ENCODE measurements around the gene OR13A1.
"Not testable (repeated sequence)": the region's sequence is repeated elsewhere in the genome, so short reads cannot be mapped to it uniquely, and the experiment has no call there.

The OR13A1 gene

DNA sequence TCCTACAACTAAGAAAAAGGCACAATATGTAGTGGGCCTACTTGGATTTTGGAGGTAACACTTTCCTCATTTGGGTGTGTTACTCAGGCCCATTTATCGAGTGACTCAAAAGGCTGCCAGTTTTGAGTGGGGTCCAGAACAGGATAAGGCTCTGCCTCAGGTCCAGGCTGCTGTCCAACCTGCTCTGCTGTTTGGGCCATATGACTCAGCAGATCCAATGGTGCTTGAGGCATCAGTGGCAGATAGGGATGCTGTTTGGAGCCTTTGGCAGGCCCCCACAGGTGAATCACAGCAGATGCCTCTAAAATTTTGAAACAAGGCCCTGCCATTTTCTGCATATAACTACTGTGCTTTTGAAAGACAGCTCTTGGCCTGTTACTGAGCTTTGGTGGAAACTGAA lies 24.5 kb upstream of the OR13A1 start:
- TF ChIP-seq, protein P1, sequence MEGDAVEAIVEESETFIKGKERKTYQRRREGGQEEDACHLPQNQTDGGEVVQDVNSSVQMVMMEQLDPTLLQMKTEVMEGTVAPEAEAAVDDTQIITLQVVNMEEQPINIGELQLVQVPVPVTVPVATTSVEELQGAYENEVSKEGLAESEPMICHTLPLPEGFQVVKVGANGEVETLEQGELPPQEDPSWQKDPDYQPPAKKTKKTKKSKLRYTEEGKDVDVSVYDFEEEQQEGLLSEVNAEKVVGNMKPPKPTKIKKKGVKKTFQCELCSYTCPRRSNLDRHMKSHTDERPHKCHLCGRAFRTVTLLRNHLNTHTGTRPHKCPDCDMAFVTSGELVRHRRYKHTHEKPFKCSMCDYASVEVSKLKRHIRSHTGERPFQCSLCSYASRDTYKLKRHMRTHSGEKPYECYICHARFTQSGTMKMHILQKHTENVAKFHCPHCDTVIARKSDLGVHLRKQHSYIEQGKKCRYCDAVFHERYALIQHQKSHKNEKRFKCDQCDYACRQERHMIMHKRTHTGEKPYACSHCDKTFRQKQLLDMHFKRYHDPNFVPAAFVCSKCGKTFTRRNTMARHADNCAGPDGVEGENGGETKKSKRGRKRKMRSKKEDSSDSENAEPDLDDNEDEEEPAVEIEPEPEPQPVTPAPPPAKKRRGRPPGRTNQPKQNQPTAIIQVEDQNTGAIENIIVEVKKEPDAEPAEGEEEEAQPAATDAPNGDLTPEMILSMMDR (IDR thresholded peaks at IDR 0.05; ENCODE audit: low read depth, low read length), result no peak
- in situ Hi-C loops (cut with HindIII; ENCODE audit: low sequenced_read_pairs), result no loop called here
- no peak for DNase-seq (ENCODE audit: low read depth, low spot score)
- no peak overlapping the region for H3K4me3 ChIP-seq (ENCODE audit: low read depth, low read length)

DNA sequence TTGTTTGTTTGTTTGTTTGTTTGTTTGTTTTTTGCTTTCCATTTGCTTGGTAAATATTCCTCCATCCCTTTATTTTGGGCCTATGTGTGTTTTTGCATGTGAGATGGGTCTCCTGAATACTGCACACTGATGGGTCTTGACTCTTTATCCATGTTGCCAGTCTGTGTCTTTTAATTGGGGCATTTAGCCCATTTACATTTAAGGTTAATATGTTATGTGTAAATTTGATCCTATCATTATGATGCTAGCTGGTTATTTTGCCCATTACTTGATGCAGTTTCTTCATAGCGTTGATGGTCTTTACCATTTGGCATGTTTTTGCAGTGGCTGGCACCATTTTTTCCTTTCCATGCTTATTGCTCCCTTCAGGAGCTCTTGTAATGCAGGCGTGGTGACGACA lies 16.4 kb upstream of the OR13A1 start:
- in situ Hi-C loops (cut with HindIII; ENCODE audit: low sequenced_read_pairs); DNase-seq (ENCODE audit: low read depth, low spot score); H3K4me3 ChIP-seq (ENCODE audit: low read depth, low read length): not testable (repeated sequence)

DNA sequence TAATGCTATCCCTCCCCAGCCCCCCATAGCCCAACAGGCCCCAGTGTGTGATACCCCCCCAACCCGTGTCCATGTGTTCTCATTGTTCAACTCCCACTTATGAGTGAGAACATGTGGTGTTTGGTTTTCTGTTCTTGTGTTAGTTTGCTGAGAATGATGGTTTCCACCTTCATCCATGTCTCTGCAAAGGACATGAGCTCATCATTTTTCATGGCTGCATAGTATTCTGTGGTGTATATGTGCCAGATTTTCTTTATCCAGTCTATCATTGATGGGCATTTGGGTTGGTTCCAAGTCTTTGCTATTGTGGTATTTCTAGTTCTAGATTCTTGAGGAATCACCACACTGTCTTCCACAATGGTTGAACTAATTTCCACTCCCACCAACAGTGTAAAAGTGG lies 11.5 kb upstream of the OR13A1 start:
- H3K4me3 ChIP-seq (ENCODE audit: low read depth, low read length); in situ Hi-C loops (cut with HindIII; ENCODE audit: low sequenced_read_pairs); DNase-seq (ENCODE audit: low read depth, low spot score): not testable (repeated sequence)

DNA sequence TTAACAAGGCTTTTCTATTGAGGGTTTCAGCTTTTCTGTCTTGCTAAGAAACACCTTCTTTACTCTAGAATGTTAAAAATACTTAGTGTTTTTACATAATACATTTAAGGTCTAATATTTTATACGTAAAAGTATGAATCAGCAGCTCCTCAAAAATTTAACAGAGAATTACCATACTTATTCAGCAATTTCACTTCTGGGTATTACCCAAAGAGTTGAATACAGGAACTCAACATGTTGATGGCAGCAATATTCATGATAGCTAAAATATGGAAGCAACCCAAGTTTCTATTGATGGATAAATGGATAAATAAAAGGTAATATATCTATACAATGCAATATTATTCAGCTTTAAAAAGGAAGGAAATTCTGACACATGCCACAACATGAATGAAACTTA lies 9.7 kb upstream of the OR13A1 start:
- H3K4me3 ChIP-seq (ENCODE audit: low read depth, low read length), result no peak overlapping the region
- no peak for DNase-seq (ENCODE audit: low read depth, low spot score)
- TF ChIP-seq, protein P1 (IDR thresholded peaks at IDR 0.05; ENCODE audit: low read depth, low read length), result no peak
- in situ Hi-C loops (cut with HindIII; ENCODE audit: low sequenced_read_pairs), result no loop called here

DNA sequence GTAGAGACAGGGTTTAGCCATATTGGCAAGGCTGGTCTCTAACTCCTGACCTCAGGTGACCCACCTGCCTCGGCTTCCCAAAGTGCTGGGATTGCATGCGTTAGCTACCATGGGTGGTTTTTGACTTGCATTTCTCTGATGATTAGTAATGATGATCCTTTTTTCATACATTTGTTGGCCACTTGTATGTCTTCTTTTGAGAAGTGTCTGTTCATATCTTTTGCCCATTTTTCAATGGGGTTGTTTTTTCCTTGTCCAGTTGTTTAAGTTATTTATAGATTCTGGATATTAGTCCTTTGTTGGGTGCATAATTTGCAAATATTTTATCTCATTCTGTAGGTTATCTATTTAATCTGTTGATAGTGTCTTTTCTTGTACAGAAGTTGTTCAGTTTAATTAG lies 4.3 kb upstream of the OR13A1 start:
- no peak for DNase-seq (ENCODE audit: low read depth, low spot score)
- TF ChIP-seq, protein P1 (IDR thresholded peaks at IDR 0.05; ENCODE audit: low read depth, low read length), result no peak
- H3K4me3 ChIP-seq (ENCODE audit: low read depth, low read length), result no peak overlapping the region
- in situ Hi-C loops (cut with HindIII; ENCODE audit: low sequenced_read_pairs), result no loop called here

DNA sequence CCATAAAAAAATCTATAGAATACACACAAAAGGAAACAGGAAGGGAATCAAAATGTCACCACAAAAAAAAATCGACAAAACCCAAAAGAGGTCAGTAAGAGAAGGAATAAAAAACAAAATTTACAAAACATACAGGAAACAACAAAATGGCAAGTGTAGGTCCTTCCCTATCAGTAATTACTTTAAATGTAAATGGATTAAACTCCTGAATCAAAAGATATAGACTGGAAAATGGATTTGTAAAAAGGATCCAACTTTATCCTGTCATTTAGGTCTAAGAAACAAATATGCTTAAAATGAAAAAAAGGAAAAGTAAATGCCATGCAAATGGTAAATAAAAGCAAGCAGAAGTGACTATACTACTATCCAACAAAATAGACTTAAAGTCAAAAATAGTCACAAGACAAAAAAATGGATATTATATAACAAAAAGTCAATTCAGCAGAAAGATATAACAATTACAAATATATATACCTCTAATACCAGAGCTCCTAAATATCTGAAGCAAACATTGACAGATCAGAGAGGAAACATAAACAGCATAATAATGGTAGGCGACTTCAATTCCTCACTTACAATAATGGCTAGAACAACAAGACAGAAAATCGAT lies 2.0 kb downstream of the OR13A1 start:
- H3K4me3 ChIP-seq (ENCODE audit: low read depth, low read length), result no peak overlapping the region
- DNase-seq (ENCODE audit: low read depth, low spot score), result no peak
- TF ChIP-seq, protein P1 (IDR thresholded peaks at IDR 0.05; ENCODE audit: low read depth, low read length), result no peak
- in situ Hi-C loops (cut with HindIII; ENCODE audit: low sequenced_read_pairs), result no loop called here

DNA sequence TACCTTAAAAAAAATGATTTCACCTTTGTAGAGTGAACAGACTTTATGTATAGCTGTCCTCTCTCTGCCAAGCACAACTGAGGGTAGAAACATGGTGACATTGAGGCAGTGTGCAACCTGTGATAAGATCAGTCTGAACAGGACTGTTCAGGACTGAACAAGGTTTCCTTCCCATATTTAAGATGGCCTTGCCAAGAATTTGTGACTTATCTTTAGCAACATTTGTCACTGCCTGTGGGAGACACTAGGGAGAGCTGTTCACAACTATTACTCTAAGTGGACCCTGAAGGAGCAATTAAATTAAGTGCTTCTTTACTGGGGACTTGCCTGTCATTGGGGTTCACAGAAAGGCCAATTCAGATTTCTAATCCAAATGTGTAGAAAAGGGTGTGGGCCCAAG lies 6.7 kb downstream of the OR13A1 start:
- in situ Hi-C loops (cut with HindIII; ENCODE audit: low sequenced_read_pairs), result no loop called here
- no peak for DNase-seq (ENCODE audit: low read depth, low spot score)
- TF ChIP-seq, protein P1 (IDR thresholded peaks at IDR 0.05; ENCODE audit: low read depth, low read length), result no peak
- no peak overlapping the region for H3K4me3 ChIP-seq (ENCODE audit: low read depth, low read length)

DNA sequence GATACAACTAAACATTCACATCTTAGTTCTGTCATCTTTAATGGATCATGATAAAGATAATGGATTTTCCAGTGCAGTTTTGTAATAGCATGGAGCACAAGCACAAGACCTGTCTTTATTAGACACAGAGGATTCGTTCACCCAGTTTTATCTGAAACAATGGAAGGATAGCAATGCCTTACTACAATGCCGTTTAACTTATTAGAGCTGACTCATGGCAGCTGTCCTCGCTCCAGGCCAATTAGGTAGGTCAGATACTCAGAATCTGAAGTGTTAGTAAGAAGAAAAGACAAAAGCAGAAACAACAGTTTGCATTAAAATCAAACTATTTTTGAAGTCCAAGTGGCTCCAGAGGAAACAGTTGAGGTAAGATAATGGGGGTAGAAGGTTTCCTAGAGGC lies 12.8 kb downstream of the OR13A1 start:
- TF ChIP-seq, protein P1 (IDR thresholded peaks at IDR 0.05; ENCODE audit: low read depth, low read length), result no peak
- H3K4me3 ChIP-seq (ENCODE audit: low read depth, low read length), result no peak overlapping the region
- in situ Hi-C loops (cut with HindIII; ENCODE audit: low sequenced_read_pairs), result no loop called here
- DNase-seq (ENCODE audit: low read depth, low spot score), result no peak

DNA sequence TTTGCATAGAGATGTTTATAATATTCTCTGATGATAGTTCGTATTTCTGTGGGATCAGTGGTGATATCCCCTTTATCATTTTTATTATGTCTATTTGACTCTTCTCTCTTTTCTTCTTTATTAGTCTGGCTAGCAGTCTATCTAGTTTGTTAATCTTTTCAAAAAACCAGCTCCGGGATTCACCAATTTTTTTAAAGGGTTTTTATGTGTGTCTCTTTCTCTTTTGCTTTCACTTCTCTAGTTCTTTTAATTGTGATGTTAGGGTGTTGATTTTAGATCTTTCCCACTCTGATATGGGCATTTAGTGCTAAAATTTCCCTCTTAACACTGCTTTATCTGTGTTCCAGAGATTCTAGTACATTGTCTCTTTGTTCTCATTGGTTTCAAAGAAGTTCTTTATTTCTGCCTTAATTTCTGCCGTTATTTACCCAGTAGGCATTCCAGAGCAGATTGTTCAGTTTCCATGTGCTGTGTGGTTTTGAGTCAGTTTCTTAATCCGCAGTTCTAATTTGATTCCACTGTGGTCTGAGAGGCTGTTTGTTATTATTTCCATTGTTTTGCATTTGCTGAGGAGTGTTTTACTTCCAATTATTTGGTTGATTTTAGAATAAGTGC lies 17.0 kb downstream of the OR13A1 start:
- H3K4me3 ChIP-seq (ENCODE audit: low read depth, low read length); DNase-seq (ENCODE audit: low read depth, low spot score); in situ Hi-C loops (cut with HindIII; ENCODE audit: low sequenced_read_pairs): not testable (repeated sequence)

Data from astrocyte of the spinal cord (primary cell).